Measurements from ENCODE around the gene UTS2. TPM values are rescaled to one million over a fixed set of nuclear protein-coding genes. Genes with fewer than 3 reads are reported as not detected.

Gene UTS2
- total and polyA plus RNA-seq, 9 of the 15 experiments (the other 6 are each of a cell fraction or from before 2014, with no cell fraction given) = 0.22 to 0.29 TPM; not detected in 7

- TF ChIP-seq PBX2 (CRISPR knock-in tag; IDR thresholded peaks at IDR 0.05; ENCODE audit: low read depth) (no peak), PBX2 (tag; conservative IDR thresholded peaks at IDR 0.05; ENCODE audit: low read depth) (peak; percentile 15; the same call in 1 of the 2 replicates), HDAC6 (IDR thresholded peaks at IDR 0.05; ENCODE audit: low read depth, low read length) (no peak), HDAC1 (IDR thresholded peaks at IDR 0.05) (peak in 1 of 2 experiments; percentile 32; a peak in 1 of 4 replicates), CHD7 (IDR thresholded peaks at IDR 0.05; ENCODE audit: low read depth, low read length) (no peak), NR2C1 (IDR thresholded peaks at IDR 0.05) (peak; percentile 93), NR2C1 (tag; IDR thresholded peaks at IDR 0.05) (peak; percentile 93)
- TF ChIP-seq, protein P1, sequence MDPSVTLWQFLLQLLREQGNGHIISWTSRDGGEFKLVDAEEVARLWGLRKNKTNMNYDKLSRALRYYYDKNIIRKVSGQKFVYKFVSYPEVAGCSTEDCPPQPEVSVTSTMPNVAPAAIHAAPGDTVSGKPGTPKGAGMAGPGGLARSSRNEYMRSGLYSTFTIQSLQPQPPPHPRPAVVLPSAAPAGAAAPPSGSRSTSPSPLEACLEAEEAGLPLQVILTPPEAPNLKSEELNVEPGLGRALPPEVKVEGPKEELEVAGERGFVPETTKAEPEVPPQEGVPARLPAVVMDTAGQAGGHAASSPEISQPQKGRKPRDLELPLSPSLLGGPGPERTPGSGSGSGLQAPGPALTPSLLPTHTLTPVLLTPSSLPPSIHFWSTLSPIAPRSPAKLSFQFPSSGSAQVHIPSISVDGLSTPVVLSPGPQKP (CRISPR knock-in tag; IDR thresholded peaks at IDR 0.05) = no peak
- TF ChIP-seq, protein P2, sequence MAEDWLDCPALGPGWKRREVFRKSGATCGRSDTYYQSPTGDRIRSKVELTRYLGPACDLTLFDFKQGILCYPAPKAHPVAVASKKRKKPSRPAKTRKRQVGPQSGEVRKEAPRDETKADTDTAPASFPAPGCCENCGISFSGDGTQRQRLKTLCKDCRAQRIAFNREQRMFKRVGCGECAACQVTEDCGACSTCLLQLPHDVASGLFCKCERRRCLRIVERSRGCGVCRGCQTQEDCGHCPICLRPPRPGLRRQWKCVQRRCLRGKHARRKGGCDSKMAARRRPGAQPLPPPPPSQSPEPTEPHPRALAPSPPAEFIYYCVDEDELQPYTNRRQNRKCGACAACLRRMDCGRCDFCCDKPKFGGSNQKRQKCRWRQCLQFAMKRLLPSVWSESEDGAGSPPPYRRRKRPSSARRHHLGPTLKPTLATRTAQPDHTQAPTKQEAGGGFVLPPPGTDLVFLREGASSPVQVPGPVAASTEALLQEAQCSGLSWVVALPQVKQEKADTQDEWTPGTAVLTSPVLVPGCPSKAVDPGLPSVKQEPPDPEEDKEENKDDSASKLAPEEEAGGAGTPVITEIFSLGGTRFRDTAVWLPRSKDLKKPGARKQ (CRISPR knock-in tag; IDR thresholded peaks at IDR 0.05) = no peak
- TF ChIP-seq, protein P3, sequence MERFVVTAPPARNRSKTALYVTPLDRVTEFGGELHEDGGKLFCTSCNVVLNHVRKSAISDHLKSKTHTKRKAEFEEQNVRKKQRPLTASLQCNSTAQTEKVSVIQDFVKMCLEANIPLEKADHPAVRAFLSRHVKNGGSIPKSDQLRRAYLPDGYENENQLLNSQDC (CRISPR knock-in tag; IDR thresholded peaks at IDR 0.05) = no peak
Observed at GRCh38 chr1:7826363-7826762, 26.5 kb downstream of the UTS2 start (continued).

Data from K562 (cell line).